ENCODE results near the gene KIT.
"Not testable (repeated sequence)": the region's sequence is repeated elsewhere in the genome, so short reads cannot be mapped to it uniquely, and the experiment has no call there.

The KIT gene
- 2.4 to 9.3 (median 3.8) reads per million in 3 donors for total RNA-seq

DNA sequence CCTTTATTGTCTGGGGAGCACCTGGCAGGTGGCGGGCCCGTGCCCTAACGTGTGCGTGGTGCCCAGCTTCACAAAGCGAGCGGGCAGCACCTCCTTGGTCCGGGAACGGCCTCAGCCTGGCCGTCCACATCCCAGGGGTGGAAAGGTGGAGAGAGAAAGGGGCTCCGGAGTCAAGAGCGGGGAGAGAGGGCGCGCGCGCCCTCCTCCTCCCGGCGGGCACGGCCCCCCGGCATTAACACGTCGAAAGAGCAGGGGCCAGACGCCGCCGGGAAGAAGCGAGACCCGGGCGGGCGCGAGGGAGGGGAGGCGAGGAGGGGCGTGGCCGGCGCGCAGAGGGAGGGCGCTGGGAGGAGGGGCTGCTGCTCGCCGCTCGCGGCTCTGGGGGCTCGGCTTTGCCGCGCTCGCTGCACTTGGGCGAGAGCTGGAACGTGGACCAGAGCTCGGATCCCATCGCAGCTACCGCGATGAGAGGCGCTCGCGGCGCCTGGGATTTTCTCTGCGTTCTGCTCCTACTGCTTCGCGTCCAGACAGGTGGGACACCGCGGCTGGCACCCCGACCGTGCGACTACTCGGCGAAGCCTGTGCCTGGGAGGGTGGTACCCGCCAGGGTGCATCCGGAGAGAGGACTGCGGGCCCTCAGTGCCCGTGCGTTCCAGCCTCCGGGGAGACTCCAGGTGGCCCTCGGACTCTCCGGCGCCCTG is at the start of gene KIT:
KIT (plus strand) TSS at position 407 of the 701 bp plus-strand sequence; CDS start at position 465, 58 bp downstream.
- peaks cover 12% of the 10 kb centered on the region for H3K27me3 ChIP-seq (replicated peaks; ENCODE audit: control insufficient read depth, insufficient read depth, low read length, poor library complexity, severe bottlenecking)
- no peaks in the 10 kb centered on the region for H3K36me3 ChIP-seq (ENCODE audit: control insufficient read depth, insufficient read depth, low read length)
- no peaks in the 10 kb centered on the region for H3K4me1 ChIP-seq (ENCODE audit: control insufficient read depth, insufficient read depth, low read length, poor library complexity, severe bottlenecking)
- H3K4me3 ChIP-seq (ENCODE audit: insufficient read depth, low read depth, low read length, poor library complexity, severe bottlenecking), result peak within 1 kb of the TSS; percentile 54
- H3K27ac ChIP-seq (ENCODE audit: insufficient read depth, low read length, poor library complexity, severe bottlenecking), result no peak within 1 kb of the TSS
- peak in 1 of 3 donors; percentile 11 for DNase-seq
- H3K9me3 ChIP-seq (ENCODE audit: control insufficient read depth, low read length), result no peaks in the 10 kb centered on the region

GRCh38 chr4:54609310-54609709 is 48.4 kb upstream of the KIT start:
- Histone ChIP-seq H3K27me3 (replicated peaks; ENCODE audit: control insufficient read depth, insufficient read depth, low read length, poor library complexity, severe bottlenecking) (no peaks in the 10 kb centered on the region), H3K9me3 (ENCODE audit: control insufficient read depth, low read length) (no peaks in the 10 kb centered on the region), H3K36me3 (ENCODE audit: control insufficient read depth, insufficient read depth, low read length) (no peaks in the 10 kb centered on the region), H3K4me3 (ENCODE audit: insufficient read depth, low read depth, low read length, poor library complexity, severe bottlenecking) (no peak overlapping the region), H3K4me1 (ENCODE audit: control insufficient read depth, insufficient read depth, low read length, poor library complexity, severe bottlenecking) (no peaks in the 10 kb centered on the region), H3K27ac (ENCODE audit: insufficient read depth, low read length, poor library complexity, severe bottlenecking) (no peak overlapping the region)
- no peak for DNase-seq

DNA sequence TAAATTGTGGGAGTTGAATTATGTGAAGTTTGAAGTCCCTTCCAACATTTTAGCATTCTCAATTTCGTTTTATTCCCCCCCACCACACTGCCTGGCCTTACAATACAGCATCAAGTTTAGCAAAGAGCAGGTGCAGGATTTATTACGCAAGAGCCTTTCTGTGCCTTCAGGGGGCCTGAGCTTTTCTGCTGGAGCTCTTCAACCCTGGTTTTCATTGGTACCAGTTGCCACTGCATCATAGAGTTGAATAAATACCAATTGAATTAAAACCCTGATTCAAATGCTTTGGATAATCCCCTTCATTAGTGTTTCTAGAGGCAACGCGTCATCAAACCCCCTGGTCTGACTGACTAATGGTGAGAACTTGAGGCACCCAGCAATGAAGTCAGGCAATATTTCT is 43.6 kb upstream of the KIT start:
- H3K36me3 ChIP-seq (ENCODE audit: control insufficient read depth, insufficient read depth, low read length), result no peaks in the 10 kb centered on the region
- H3K4me1 ChIP-seq (ENCODE audit: control insufficient read depth, insufficient read depth, low read length, poor library complexity, severe bottlenecking), result no peaks in the 10 kb centered on the region
- H3K27ac ChIP-seq (ENCODE audit: insufficient read depth, low read length, poor library complexity, severe bottlenecking), result no peak overlapping the region
- no peak overlapping the region for H3K4me3 ChIP-seq (ENCODE audit: insufficient read depth, low read depth, low read length, poor library complexity, severe bottlenecking)
- no peak for DNase-seq
- no peaks in the 10 kb centered on the region for H3K9me3 ChIP-seq (ENCODE audit: control insufficient read depth, low read length)
- H3K27me3 ChIP-seq (replicated peaks; ENCODE audit: control insufficient read depth, insufficient read depth, low read length, poor library complexity, severe bottlenecking), result no peaks in the 10 kb centered on the region

DNA sequence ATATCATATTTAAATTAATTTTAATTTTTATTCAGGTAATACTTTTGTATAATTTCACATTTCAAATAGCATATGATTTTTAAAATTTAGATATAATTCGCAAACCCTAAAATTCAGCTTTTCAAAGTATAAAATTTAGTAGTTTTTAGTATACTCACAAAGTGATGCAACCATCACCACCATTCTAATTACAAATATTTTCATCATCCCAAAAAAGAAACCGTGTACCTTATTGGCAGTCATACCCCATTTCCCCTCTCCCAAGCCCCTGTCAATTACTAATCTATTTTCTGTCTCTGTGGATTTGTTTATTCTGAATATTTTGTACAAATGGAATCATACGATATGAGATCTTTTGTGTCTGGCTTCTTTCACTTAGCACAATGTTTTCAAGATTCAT is 37.0 kb upstream of the KIT start:
- no peaks in the 10 kb centered on the region for H3K9me3 ChIP-seq (ENCODE audit: control insufficient read depth, low read length)
- no peaks in the 10 kb centered on the region for H3K4me1 ChIP-seq (ENCODE audit: control insufficient read depth, insufficient read depth, low read length, poor library complexity, severe bottlenecking)
- H3K27me3 ChIP-seq (replicated peaks; ENCODE audit: control insufficient read depth, insufficient read depth, low read length, poor library complexity, severe bottlenecking), result no peaks in the 10 kb centered on the region
- no peak for DNase-seq
- no peak overlapping the region for H3K4me3 ChIP-seq (ENCODE audit: insufficient read depth, low read depth, low read length, poor library complexity, severe bottlenecking)
- no peak overlapping the region for H3K27ac ChIP-seq (ENCODE audit: insufficient read depth, low read length, poor library complexity, severe bottlenecking)
- H3K36me3 ChIP-seq (ENCODE audit: control insufficient read depth, insufficient read depth, low read length), result no peaks in the 10 kb centered on the region

DNA sequence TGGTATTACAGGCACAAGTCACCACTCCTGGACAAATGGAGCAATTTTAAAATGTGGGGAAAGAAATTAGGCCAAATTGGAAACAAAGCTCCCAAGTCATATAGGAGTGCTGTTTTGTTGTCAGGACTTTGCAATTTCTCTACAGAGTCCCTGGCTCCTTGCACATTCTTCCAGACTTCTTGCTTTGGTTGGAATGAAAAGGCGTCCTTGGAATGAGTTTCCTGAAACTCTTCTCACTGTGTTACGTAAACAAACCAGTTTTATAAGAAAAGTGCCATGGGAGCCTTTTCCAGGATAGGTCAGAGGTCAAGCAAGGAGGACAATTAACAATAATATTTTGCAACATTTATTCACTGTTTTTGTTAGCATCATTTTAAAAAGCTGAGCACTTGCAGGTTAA is 32.4 kb upstream of the KIT start:
- Histone ChIP-seq H3K27ac (ENCODE audit: insufficient read depth, low read length, poor library complexity, severe bottlenecking) (no peak overlapping the region), H3K9me3 (ENCODE audit: control insufficient read depth, low read length) (no peaks in the 10 kb centered on the region), H3K4me3 (ENCODE audit: insufficient read depth, low read depth, low read length, poor library complexity, severe bottlenecking) (no peak overlapping the region), H3K27me3 (replicated peaks; ENCODE audit: control insufficient read depth, insufficient read depth, low read length, poor library complexity, severe bottlenecking) (no peaks in the 10 kb centered on the region), H3K36me3 (ENCODE audit: control insufficient read depth, insufficient read depth, low read length) (no peaks in the 10 kb centered on the region), H3K4me1 (ENCODE audit: control insufficient read depth, insufficient read depth, low read length, poor library complexity, severe bottlenecking) (no peaks in the 10 kb centered on the region)
- no peak for DNase-seq

- no peaks in the 10 kb centered on the region for H3K9me3 ChIP-seq (ENCODE audit: control insufficient read depth, low read length)
- H3K27me3 ChIP-seq (replicated peaks; ENCODE audit: control insufficient read depth, insufficient read depth, low read length, poor library complexity, severe bottlenecking), result no peaks in the 10 kb centered on the region
- no peak for DNase-seq
- H3K36me3 ChIP-seq (ENCODE audit: control insufficient read depth, insufficient read depth, low read length), result no peaks in the 10 kb centered on the region
- no peak overlapping the region for H3K4me3 ChIP-seq (ENCODE audit: insufficient read depth, low read depth, low read length, poor library complexity, severe bottlenecking)
- H3K27ac ChIP-seq (ENCODE audit: insufficient read depth, low read length, poor library complexity, severe bottlenecking), result no peak overlapping the region
- no peaks in the 10 kb centered on the region for H3K4me1 ChIP-seq (ENCODE audit: control insufficient read depth, insufficient read depth, low read length, poor library complexity, severe bottlenecking)
Observed at GRCh38 chr4:54626113-54626512, 31.6 kb upstream of the KIT start.

GRCh38 chr4:54632537-54632936 is 25.2 kb upstream of the KIT start:
- DNase-seq, result no peak
- no peak overlapping the region for H3K4me3 ChIP-seq (ENCODE audit: insufficient read depth, low read depth, low read length, poor library complexity, severe bottlenecking)
- no peaks in the 10 kb centered on the region for H3K36me3 ChIP-seq (ENCODE audit: control insufficient read depth, insufficient read depth, low read length)
- H3K9me3 ChIP-seq (ENCODE audit: control insufficient read depth, low read length), result no peaks in the 10 kb centered on the region
- no peaks in the 10 kb centered on the region for H3K4me1 ChIP-seq (ENCODE audit: control insufficient read depth, insufficient read depth, low read length, poor library complexity, severe bottlenecking)
- H3K27ac ChIP-seq (ENCODE audit: insufficient read depth, low read length, poor library complexity, severe bottlenecking), result no peak overlapping the region
- H3K27me3 ChIP-seq (replicated peaks; ENCODE audit: control insufficient read depth, insufficient read depth, low read length, poor library complexity, severe bottlenecking), result no peaks in the 10 kb centered on the region

GRCh38 chr4:54633102-54633740 is 24.5 kb upstream of the KIT start:
- H3K27ac ChIP-seq (ENCODE audit: insufficient read depth, low read length, poor library complexity, severe bottlenecking); DNase-seq; H3K27me3 ChIP-seq (replicated peaks; ENCODE audit: control insufficient read depth, insufficient read depth, low read length, poor library complexity, severe bottlenecking); H3K4me3 ChIP-seq (ENCODE audit: insufficient read depth, low read depth, low read length, poor library complexity, severe bottlenecking); H3K9me3 ChIP-seq (ENCODE audit: control insufficient read depth, low read length); H3K4me1 ChIP-seq (ENCODE audit: control insufficient read depth, insufficient read depth, low read length, poor library complexity, severe bottlenecking); H3K36me3 ChIP-seq (ENCODE audit: control insufficient read depth, insufficient read depth, low read length): not testable (repeated sequence)

DNA sequence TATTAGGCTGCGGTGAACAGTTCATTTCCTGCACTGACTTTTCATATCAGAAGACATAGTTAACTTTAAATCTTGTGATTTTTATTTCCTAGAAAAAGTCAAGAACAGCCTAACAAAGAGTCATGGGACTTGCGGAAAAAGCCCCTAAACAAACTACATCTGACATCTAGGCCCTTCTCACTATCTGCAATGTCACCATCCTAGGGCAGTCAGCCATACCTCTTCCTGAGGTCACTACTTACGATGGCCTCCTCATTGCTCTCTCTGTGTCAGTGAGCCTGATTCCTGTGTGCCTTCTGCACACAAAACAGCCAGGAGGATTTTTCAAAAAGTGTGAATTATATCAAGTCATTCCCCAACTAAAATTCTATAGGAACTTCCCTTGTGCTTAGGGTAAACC is 22.4 kb upstream of the KIT start:
- H3K27ac ChIP-seq (ENCODE audit: insufficient read depth, low read length, poor library complexity, severe bottlenecking), result no peak overlapping the region
- no peaks in the 10 kb centered on the region for H3K4me1 ChIP-seq (ENCODE audit: control insufficient read depth, insufficient read depth, low read length, poor library complexity, severe bottlenecking)
- no peaks in the 10 kb centered on the region for H3K9me3 ChIP-seq (ENCODE audit: control insufficient read depth, low read length)
- no peak overlapping the region for H3K4me3 ChIP-seq (ENCODE audit: insufficient read depth, low read depth, low read length, poor library complexity, severe bottlenecking)
- H3K27me3 ChIP-seq (replicated peaks; ENCODE audit: control insufficient read depth, insufficient read depth, low read length, poor library complexity, severe bottlenecking), result no peaks in the 10 kb centered on the region
- no peak for DNase-seq
- no peaks in the 10 kb centered on the region for H3K36me3 ChIP-seq (ENCODE audit: control insufficient read depth, insufficient read depth, low read length)

DNA sequence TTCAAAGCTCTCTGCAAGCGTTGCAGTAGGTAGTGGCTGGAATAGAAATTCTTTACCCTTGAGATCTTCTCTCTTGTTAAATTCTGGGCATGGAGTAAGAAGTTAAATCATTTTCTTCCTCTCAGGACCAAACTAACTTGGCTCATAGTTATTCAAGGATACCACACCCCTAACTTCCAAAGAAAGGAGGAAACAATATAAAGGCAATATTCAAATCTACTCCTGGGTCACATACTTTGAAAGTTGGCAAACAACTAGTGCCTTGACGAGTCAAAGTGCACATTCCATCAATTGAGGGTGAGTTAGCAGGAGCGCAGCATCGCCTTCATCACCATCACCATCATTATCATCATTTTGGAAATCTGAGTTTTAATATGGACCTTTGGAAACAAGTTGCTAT is 20.4 kb upstream of the KIT start:
- no peaks in the 10 kb centered on the region for H3K4me1 ChIP-seq (ENCODE audit: control insufficient read depth, insufficient read depth, low read length, poor library complexity, severe bottlenecking)
- no peaks in the 10 kb centered on the region for H3K9me3 ChIP-seq (ENCODE audit: control insufficient read depth, low read length)
- H3K36me3 ChIP-seq (ENCODE audit: control insufficient read depth, insufficient read depth, low read length), result no peaks in the 10 kb centered on the region
- no peaks in the 10 kb centered on the region for H3K27me3 ChIP-seq (replicated peaks; ENCODE audit: control insufficient read depth, insufficient read depth, low read length, poor library complexity, severe bottlenecking)
- no peak overlapping the region for H3K27ac ChIP-seq (ENCODE audit: insufficient read depth, low read length, poor library complexity, severe bottlenecking)
- H3K4me3 ChIP-seq (ENCODE audit: insufficient read depth, low read depth, low read length, poor library complexity, severe bottlenecking), result no peak overlapping the region
- no peak for DNase-seq
